ENCODE results near the gene ZBTB7C. TPM values are rescaled to one million over a fixed set of nuclear protein-coding genes. Genes with fewer than 3 reads are reported as not detected.

The ZBTB7C gene
- total and polyA plus RNA-seq, 2 of the 8 experiments (the other 6 are each of a cell fraction or from before 2014, with no cell fraction given), result 0.15 to 0.45 TPM

GRCh38 chr18:48265328-48265727, 143.9 kb downstream of the ZBTB7C start:
- no peak for TF ChIP-seq BRCA1 (IDR thresholded peaks at IDR 0.05; ENCODE audit: low read depth, low read length)
- TF ChIP-seq EGR1 (IDR thresholded peaks at IDR 0.05; ENCODE audit: borderline replicate concordance, low read depth, low read length), result no peak
- TF ChIP-seq EP300 (IDR thresholded peaks at IDR 0.05; ENCODE audit: borderline replicate concordance in 1 of 2, low read depth in 2 of 2, low read length in 2 of 2), result no peak
- no peak for TF ChIP-seq JUND (IDR thresholded peaks at IDR 0.05; ENCODE audit: low read length)
- TF ChIP-seq MAFK (IDR thresholded peaks at IDR 0.05; ENCODE audit: low read depth, low read length), result no peak
- no peak for TF ChIP-seq SP1 (IDR thresholded peaks at IDR 0.05; ENCODE audit: low read depth, low read length)
- no peak for TF ChIP-seq POLR2A (IDR thresholded peaks at IDR 0.05; ENCODE audit: control extremely low read depth in 1 of 2, low read depth in 2 of 2, low read length in 2 of 2)
- no peak for TF ChIP-seq RBBP5 (IDR thresholded peaks at IDR 0.05; ENCODE audit: borderline replicate concordance, low read depth, low read length)
- no peak for TF ChIP-seq KDM1A (IDR thresholded peaks at IDR 0.05; ENCODE audit: borderline replicate concordance, low read length)
- TF ChIP-seq TBP (IDR thresholded peaks at IDR 0.05; ENCODE audit: low read depth, low read length), result no peak
- Histone ChIP-seq H3K4me2 (ENCODE audit: insufficient read depth in 1 of 2, low read depth in 2 of 2, low read length in 2 of 2) (no peak overlapping the region), H3K27me3 (replicated peaks in 1 of 4; ENCODE audit: control insufficient read depth in 3 of 4, extremely low read depth in 1 of 4, insufficient read depth in 3 of 4, low read length in 3 of 4) (no peaks in the 10 kb centered on the region), H4K8ac (ENCODE audit: extremely low read depth, insufficient read depth, low read length) (no peak overlapping the region), H3K23me2 (ENCODE audit: low read depth, low read length) (no peaks in the 10 kb centered on the region), H2BK12ac (ENCODE audit: low read depth, low read length) (no peak overlapping the region), H3K79me2 (ENCODE audit: control insufficient read depth in 1 of 2, insufficient read depth in 2 of 2, low read length in 2 of 2) (no peaks in the 10 kb centered on the region), H3K27ac (ENCODE audit: low read depth, low read length) (no peak overlapping the region), H3K4ac (replicated peaks; ENCODE audit: insufficient read length, low read depth, low read length) (no peak overlapping the region), H3K23ac (ENCODE audit: insufficient read length) (no peak overlapping the region), H2BK5ac (ENCODE audit: low read depth, low read length) (no peak overlapping the region), H3K4me1 (replicated peaks in 1 of 4; ENCODE audit: control insufficient read depth in 3 of 4, insufficient read depth in 4 of 4, low read length in 3 of 4) (no peaks in the 10 kb centered on the region), H3K36me3 (ENCODE audit: control insufficient read depth in 2 of 4, insufficient read depth in 4 of 4, low read length in 3 of 4) (no peaks in the 10 kb centered on the region), H4K20me1 (replicated peaks in 1 of 2; ENCODE audit: control insufficient read depth in 1 of 2, insufficient read depth in 2 of 2, low read length in 2 of 2) (no peaks in the 10 kb centered on the region), H3K18ac (ENCODE audit: extremely low read depth, low read length) (no peak overlapping the region), H2BK15ac (ENCODE audit: low read length) (no peak overlapping the region), H3K56ac (replicated peaks; ENCODE audit: insufficient read length, low read depth, low read length) (no peak overlapping the region), H3K79me1 (ENCODE audit: low read depth, low read length) (no peaks in the 10 kb centered on the region), H3K9ac (replicated peaks in 1 of 4; ENCODE audit: extremely low read depth in 1 of 4, low read depth in 3 of 4, low read length in 3 of 4) (no peak overlapping the region), H2AFZ (ENCODE audit: low read length) (no peak overlapping the region), H3K4me3 (ENCODE audit: extremely low read depth in 1 of 4, insufficient read depth in 2 of 4, low read depth in 3 of 4, low read length in 4 of 4) (no peak overlapping the region), H3K9me3 (ENCODE audit: insufficient read depth in 2 of 2, low read depth in 1 of 2, low read length in 1 of 2) (no peaks in the 10 kb centered on the region; a peak in 1 of 4 replicates), H4K91ac (replicated peaks; ENCODE audit: insufficient read length, low read length) (no peak overlapping the region), H2BK20ac (ENCODE audit: low read length) (no peak overlapping the region), H2AK5ac (ENCODE audit: low read depth, low read length) (no peak overlapping the region), H2BK120ac (replicated peaks; ENCODE audit: low read depth, low read length) (no peak overlapping the region), H4K5ac (ENCODE audit: insufficient read length, low read depth, low read length) (no peak overlapping the region), H3K14ac (ENCODE audit: insufficient read length) (no peak overlapping the region)
- CTCF ChIA-PET (ENCODE audit: partially characterized antibody), result interaction anchor here (1.6 to 2.1 kb wide), 3 partner anchors 9 to 186 kb away, joined by 4 to 7 read pairs (median 4); no protein-coding TSS in a partner anchor
- no peak for DNase-seq (ENCODE audit: low read depth in 1 of 2, low spot score in 2 of 2)
- POLR2A ChIA-PET (ENCODE audit: partially characterized antibody), result no interaction called here
- 94% methylated on average over 4 of the region's 4 CpGs; no CpG with 5 or more reads in 1 of the 2 experiments for WGBS, 2 experiments (ENCODE audit: extremely low coverage in 1 of 2, insufficient coverage in 1 of 2, insufficient read length in 1 of 2, insufficient replicate concordance in 2 of 2, low coverage in 1 of 2, low lambda C conversion rate in 2 of 2, missing lambda C conversion rate in 1 of 2)
- no peak for FAIRE-seq
